HFFc6 (cell line): ENCODE results near the gene IRF2BPL. TPM values are rescaled to one million over a fixed set of nuclear protein-coding genes. Genes with fewer than 3 reads are reported as not detected.

Experiments
- DNase-seq: peaks from one replicate; pipeline ENCODE4 v3.0.0-alpha.2; 2018
- H3K27ac Mint-ChIP-seq: 2 replicates; pipeline ENCODE4 v1.8.0; 2020; ENCODE audit warnings: mild to moderate bottlenecking, mixed read lengths
- H3K27me3 Mint-ChIP-seq: 2 replicates; pipeline ENCODE4 v1.8.0; 2021; ENCODE audit warnings: mild to moderate bottlenecking, moderate library complexity, mixed read lengths; ENCODE audit not compliant: insufficient read depth
- H3K36me3 Mint-ChIP-seq: 2 replicates; pipeline ENCODE4 v1.8.0; 2021; ENCODE audit warnings: low read depth, mixed read lengths
- H3K4me1 Mint-ChIP-seq: 2 replicates; pipeline ENCODE4 v1.8.0; 2020; ENCODE audit warnings: low read depth, mixed read lengths
- H3K4me3 Mint-ChIP-seq: 2 replicates; pipeline ENCODE4 v1.8.0; 2020; ENCODE audit warnings: mild to moderate bottlenecking, moderate library complexity, mixed read lengths
- H3K9me3 Mint-ChIP-seq: 2 replicates; pipeline ENCODE4 v1.8.0; 2020; ENCODE audit warnings: mild to moderate bottlenecking, mixed read lengths
- CTCF ChIP-seq: fragments of 200-600 bp; sonication (generic); IDR thresholded peaks from 2 replicates; pipeline ENCODE4 v1.5.0; 2021; ENCODE audit warnings: antibody characterized with exemption, mild to moderate bottlenecking
- long read RNA-seq: library from polyadenylated mRNA; unstranded; transcript quantifications from one replicate; pipeline ENCODE4 v2.0.0, GENCODE V29; 2019
- total RNA-seq, 6 experiments: library from RNA; stranded (reverse); fragmentation: NEBNext Ultra II Directional; extraction: Animal tissue kit (Norgen Biotek cat#: 25700); gene quantifications; 2 replicates in 1 of 6; 3 replicates in 5 of 6; pipeline ENCODE4 v1.2.3, GENCODE V29; 2021

Gene IRF2BPL
- 10 to 100 TPM; 37.1 to 46.3 (median 38.3) TPM for total RNA-seq
- long read RNA-seq, full-length matches to known transcripts = 13 of 13 reads
- long read RNA-seq, partial matches to known transcripts = 0 of 13 reads
- long read RNA-seq, other reads (novel, unspliced or antisense) = 0 of 13 reads

GRCh38 chr14:77028384-77029231 is at the start of gene IRF2BPL:
TSS of gene IRF2BPL (minus strand) at chr14:77028708. CDS start at chr14:77027792, 916 bp downstream.
- Mint-ChIP-seq H3K9me3 (no peaks in the 10 kb centered on the region), H3K27ac (peak within 1 kb of the TSS; percentile 84), H3K4me1 (peaks cover 48% of the 10 kb centered on the region), H3K27me3 (peaks cover 15% of the 10 kb centered on the region), H3K4me3 (peak within 1 kb of the TSS; percentile 83), H3K36me3 (peaks cover 22% of the 10 kb centered on the region)
- DNase-seq = peak; percentile 98
- TF ChIP-seq CTCF = no peak

- H3K27ac Mint-ChIP-seq = no peak overlapping the region
- H3K4me3 Mint-ChIP-seq = no peak overlapping the region
- DNase-seq = no peak
- H3K4me1 Mint-ChIP-seq = peaks cover 16% of the 10 kb centered on the region
- no peaks in the 10 kb centered on the region for H3K36me3 Mint-ChIP-seq
- peaks cover 8% of the 10 kb centered on the region for H3K27me3 Mint-ChIP-seq
- no peaks in the 10 kb centered on the region; the same call in 1 of the 2 replicates for H3K9me3 Mint-ChIP-seq
- TF ChIP-seq CTCF = no peak
Measured at GRCh38 chr14:77077040-77077439, 48.5 kb upstream of the IRF2BPL start.

- Mint-ChIP-seq H3K36me3 (no peaks in the 10 kb centered on the region), H3K27ac (no peak overlapping the region; the same call in 1 of the 2 replicates), H3K9me3 (no peaks in the 10 kb centered on the region; the same call in 1 of the 2 replicates), H3K4me1 (peaks cover 24% of the 10 kb centered on the region), H3K4me3 (peak overlapping the region; percentile 13; the same call in 1 of the 2 replicates), H3K27me3 (peaks cover 7% of the 10 kb centered on the region)
- no peak for TF ChIP-seq CTCF
- no peak for DNase-seq
Measured at GRCh38 chr14:77076113-77076631, 47.7 kb upstream of the IRF2BPL start.

GRCh38 chr14:77074969-77075368 is 46.5 kb upstream of the IRF2BPL start:
- no peaks in the 10 kb centered on the region for H3K36me3 Mint-ChIP-seq
- no peaks in the 10 kb centered on the region; the same call in 1 of the 2 replicates for H3K9me3 Mint-ChIP-seq
- H3K27me3 Mint-ChIP-seq = peaks cover 3% of the 10 kb centered on the region
- no peak overlapping the region for H3K4me3 Mint-ChIP-seq
- H3K27ac Mint-ChIP-seq = no peak overlapping the region
- peaks cover 35% of the 10 kb centered on the region for H3K4me1 Mint-ChIP-seq
- TF ChIP-seq CTCF = no peak
- DNase-seq = no peak

- no peaks in the 10 kb centered on the region for H3K27me3 Mint-ChIP-seq
- H3K36me3 Mint-ChIP-seq = no peaks in the 10 kb centered on the region
- H3K4me3 Mint-ChIP-seq = no peak overlapping the region
- peak; percentile 48 for DNase-seq
- H3K4me1 Mint-ChIP-seq = peaks cover 50% of the 10 kb centered on the region
- no peak for TF ChIP-seq CTCF
- H3K27ac Mint-ChIP-seq = peak overlapping the region; percentile 44; the same call in 1 of the 2 replicates
- H3K9me3 Mint-ChIP-seq = no peaks in the 10 kb centered on the region
Measured at GRCh38 chr14:77071938-77072388, 43.5 kb upstream of the IRF2BPL start.
